ENCODE data around the gene ZBTB7C. TPM values are rescaled to one million over a fixed set of nuclear protein-coding genes. Genes with fewer than 3 reads are reported as not detected.

The ZBTB7C gene
- total and polyA plus RNA-seq, 9 of the 15 experiments (the other 6 are each of a cell fraction or from before 2014, with no cell fraction given) = not detected

DNA sequence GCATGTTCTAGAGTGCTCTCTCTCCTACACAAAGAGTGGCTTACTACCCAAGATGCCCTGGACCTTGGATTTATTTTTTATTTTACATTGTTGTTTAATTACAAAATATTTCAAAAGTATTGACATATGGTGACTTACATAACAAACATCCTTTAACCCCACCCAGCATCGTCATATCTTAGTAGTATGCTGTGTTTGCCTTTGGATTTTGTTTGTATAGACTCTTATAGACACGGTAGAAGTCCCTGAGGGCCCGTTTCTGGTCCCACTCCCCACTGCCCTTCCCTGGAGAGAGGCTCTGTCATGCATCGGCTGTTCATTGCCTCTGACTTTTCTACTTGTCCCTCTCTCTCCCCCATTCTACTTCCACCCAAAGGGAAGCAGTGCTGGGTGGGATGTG lies 112.0 kb downstream of the ZBTB7C start (continued):
- TF ChIP-seq RFX5 (IDR thresholded peaks at IDR 0.05; ENCODE audit: low read depth, low read length) (no peak), SMARCB1 (IDR thresholded peaks at IDR 0.05; ENCODE audit: insufficient read length, low read depth) (no peak)
- TF ChIP-seq, protein P1, sequence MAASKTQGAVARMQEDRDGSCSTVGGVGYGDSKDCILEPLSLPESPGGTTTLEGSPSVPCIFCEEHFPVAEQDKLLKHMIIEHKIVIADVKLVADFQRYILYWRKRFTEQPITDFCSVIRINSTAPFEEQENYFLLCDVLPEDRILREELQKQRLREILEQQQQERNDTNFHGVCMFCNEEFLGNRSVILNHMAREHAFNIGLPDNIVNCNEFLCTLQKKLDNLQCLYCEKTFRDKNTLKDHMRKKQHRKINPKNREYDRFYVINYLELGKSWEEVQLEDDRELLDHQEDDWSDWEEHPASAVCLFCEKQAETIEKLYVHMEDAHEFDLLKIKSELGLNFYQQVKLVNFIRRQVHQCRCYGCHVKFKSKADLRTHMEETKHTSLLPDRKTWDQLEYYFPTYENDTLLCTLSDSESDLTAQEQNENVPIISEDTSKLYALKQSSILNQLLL (CRISPR knock-in tag; IDR thresholded peaks at IDR 0.05; ENCODE audit: borderline replicate concordance) = no peak
- TF ChIP-seq, protein P2, sequence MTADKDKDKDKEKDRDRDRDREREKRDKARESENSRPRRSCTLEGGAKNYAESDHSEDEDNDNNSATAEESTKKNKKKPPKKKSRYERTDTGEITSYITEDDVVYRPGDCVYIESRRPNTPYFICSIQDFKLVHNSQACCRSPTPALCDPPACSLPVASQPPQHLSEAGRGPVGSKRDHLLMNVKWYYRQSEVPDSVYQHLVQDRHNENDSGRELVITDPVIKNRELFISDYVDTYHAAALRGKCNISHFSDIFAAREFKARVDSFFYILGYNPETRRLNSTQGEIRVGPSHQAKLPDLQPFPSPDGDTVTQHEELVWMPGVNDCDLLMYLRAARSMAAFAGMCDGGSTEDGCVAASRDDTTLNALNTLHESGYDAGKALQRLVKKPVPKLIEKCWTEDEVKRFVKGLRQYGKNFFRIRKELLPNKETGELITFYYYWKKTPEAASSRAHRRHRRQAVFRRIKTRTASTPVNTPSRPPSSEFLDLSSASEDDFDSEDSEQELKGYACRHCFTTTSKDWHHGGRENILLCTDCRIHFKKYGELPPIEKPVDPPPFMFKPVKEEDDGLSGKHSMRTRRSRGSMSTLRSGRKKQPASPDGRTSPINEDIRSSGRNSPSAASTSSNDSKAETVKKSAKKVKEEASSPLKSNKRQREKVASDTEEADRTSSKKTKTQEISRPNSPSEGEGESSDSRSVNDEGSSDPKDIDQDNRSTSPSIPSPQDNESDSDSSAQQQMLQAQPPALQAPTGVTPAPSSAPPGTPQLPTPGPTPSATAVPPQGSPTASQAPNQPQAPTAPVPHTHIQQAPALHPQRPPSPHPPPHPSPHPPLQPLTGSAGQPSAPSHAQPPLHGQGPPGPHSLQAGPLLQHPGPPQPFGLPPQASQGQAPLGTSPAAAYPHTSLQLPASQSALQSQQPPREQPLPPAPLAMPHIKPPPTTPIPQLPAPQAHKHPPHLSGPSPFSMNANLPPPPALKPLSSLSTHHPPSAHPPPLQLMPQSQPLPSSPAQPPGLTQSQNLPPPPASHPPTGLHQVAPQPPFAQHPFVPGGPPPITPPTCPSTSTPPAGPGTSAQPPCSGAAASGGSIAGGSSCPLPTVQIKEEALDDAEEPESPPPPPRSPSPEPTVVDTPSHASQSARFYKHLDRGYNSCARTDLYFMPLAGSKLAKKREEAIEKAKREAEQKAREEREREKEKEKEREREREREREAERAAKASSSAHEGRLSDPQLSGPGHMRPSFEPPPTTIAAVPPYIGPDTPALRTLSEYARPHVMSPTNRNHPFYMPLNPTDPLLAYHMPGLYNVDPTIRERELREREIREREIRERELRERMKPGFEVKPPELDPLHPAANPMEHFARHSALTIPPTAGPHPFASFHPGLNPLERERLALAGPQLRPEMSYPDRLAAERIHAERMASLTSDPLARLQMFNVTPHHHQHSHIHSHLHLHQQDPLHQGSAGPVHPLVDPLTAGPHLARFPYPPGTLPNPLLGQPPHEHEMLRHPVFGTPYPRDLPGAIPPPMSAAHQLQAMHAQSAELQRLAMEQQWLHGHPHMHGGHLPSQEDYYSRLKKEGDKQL (CRISPR knock-in tag; IDR thresholded peaks at IDR 0.05; ENCODE audit: borderline replicate concordance) = no peak

Measured in K562 (cell line).